Ovary (tissue), 9 donors: ENCODE data around the gene TTLL5. TPM values are rescaled to one million over a fixed set of nuclear protein-coding genes. Genes with fewer than 3 reads are reported as not detected.

Experiments used
- DNase-seq, 5 donors: peaks; one replicate each; pipeline ENCODE4 v3.0.0-alpha.2; 2019 to 2020
- H3K27ac ChIP-seq, 2 donors: fragments of 200-600 bp; one replicate each; pipeline versions ENCODE4 v1.5.1 to v1.8.0; 2019 to 2022
- H3K27me3 ChIP-seq: fragments of 200-600 bp; one replicate; pipeline ENCODE4 v1.8.0; 2022
- H3K36me3 ChIP-seq: fragments of 200-600 bp; sonication (generic); one replicate; pipeline ENCODE4 v1.5.1; 2019
- H3K4me1 ChIP-seq: one replicate; pipeline ENCODE4 v1.8.1; 2013; ENCODE audit warnings: mild to moderate bottlenecking, moderate library complexity; ENCODE audit not compliant: insufficient read depth
- H3K4me3 ChIP-seq: fragments of 200-600 bp; sonication (generic); one replicate; pipeline ENCODE4 v1.5.1; 2017
- H3K9me3 ChIP-seq, 2 donors: fragments of 200-600 bp in 1 of 2; sonication (generic) in 1 of 2; one replicate each; pipeline versions ENCODE4 v1.5.1 to v1.8.1; 2013 to 2019; ENCODE audit warnings: mild to moderate bottlenecking in 1 of 2, moderate library complexity in 1 of 2
- EP300 ChIP-seq: sonication (generic); formaldehyde crosslinking; IDR thresholded peaks from one replicate; pipeline ENCODE4 v1.6.1; 2017; ENCODE audit warnings: antibody characterized with exemption
- POLR2A ChIP-seq: fragments of 450-650 bp; IDR thresholded peaks from one replicate; pipeline ENCODE4 v1.6.1; 2017; ENCODE audit warnings: antibody characterized with exemption, mild to moderate bottlenecking, moderate library complexity
- WGBS, 3 donors: extraction: QIAGEN DNeasy Blood & Tissue Kit in 1 of 3; methylation state at CpG; one replicate each; pipeline versions ENCODE4 v1.1.5 to v1.1.7; 2013 to 2017; 5-methylcytosine and 5-hydroxymethylcytosine counted together
- intact Hi-C, 4 donors: fragments of 100-400 bp; cut with DNase I; formaldehyde crosslinking; loops; one replicate each; pipeline versions ENCODE4 v1.11.0 to v1.15.1; 2022 to 2023
- polyA plus RNA-seq, 2 donors: library from polyadenylated mRNA; stranded (reverse); fragments of 200-250 nt in 1 of 2; fragments of 350-450 nt in 1 of 2; fragmentation: Illumina TruSeq in 1 of 2; extraction: RNeasy Lipid Tissue Mini Kit (QIAGEN cat#74804) in 1 of 2; gene quantifications; one replicate each; pipeline ENCODE4 v1.2.3, GENCODE V29; 2013 to 2014
- total RNA-seq, 7 donors: library from RNA; depleted of rRNA in 2 of 7; stranded (reverse); fragments of >200 nt in 2 of 7; fragmentation: NEBNext Ultra II Directional in 3 of 7; extraction: Animal tissue kit (Norgen Biotek cat#: 25700) in 3 of 7; gene quantifications; one replicate each; pipeline versions ENCODE4 v1.1.0 to v1.2.4, GENCODE V29; 2016 to 2023
- TF ChIP-seq, protein P1 (sequence below), 3 donors: fragments of 450-650 bp in 2 of 3; fragments of 200-600 bp in 1 of 3; IDR thresholded peaks; one replicate each; pipeline versions ENCODE4 v1.5.1 to v1.8.0; 2016 to 2022; ENCODE audit warnings: antibody characterized with exemption in 3 of 3, mild to moderate bottlenecking in 1 of 3
- donor health status: DM: no; HTN: no; CAD: no; lungs with moderate emphysema.
- donor health status: DM: no; HTN: no; CAD: no.
- donor health status: Bipolar disorder and iron deficiency.
- donor health status: DM: yes; HTN: yes; CAD: no.
- donor health status: DM: no; HTN: no; CAD: no.
- donor health status: DM: yes; HTN: yes; CAD: no.

The TTLL5 gene
- total and polyA plus RNA-seq, 9 donors: 11.0 to 34.9 (median 27.3) TPM

DNA sequence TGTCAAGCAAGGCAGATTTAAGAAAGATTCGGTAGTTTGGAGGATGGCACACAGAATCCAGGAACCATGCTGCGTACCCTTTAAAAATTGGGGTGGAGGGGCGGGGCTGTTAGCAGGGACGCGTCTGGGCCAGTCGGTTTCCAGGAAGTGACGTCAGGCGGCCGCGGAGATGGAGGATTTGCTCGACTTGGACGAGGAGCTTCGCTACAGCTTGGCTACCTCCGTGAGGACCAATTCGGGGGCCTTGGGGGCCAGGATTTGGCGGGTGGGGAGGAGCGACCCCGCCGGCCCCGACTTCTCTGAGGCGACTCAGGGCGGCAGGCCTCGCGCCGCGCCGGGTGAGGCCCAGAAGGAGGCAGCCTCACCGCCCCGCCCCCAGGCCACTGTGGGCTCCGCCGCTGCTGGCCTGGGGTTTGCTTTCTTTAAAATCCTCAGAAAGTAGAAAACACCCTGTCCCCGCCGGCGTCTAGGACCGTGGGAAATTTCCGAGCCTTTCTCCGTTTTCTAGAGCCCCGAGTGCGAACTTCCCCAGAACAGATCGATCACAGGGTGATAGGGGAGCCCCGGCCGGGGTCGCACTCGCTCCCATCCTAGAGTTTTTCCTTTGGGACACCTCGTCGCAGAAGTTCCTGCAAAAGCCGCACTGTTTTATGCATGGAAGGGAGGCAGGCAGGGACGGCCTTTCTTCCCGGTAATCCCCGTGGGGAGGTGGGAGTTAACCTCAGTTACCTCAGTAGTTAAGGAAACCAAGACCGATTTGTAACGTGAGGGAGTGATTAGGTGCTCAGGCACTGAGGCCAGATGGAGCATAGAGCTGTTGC is 324.8 kb downstream of the TTLL5 start, which contains the start of gene IFT43:
TSS of gene IFT43 (plus strand) at position 146 of the 821 bp plus-strand sequence. CDS start at position 170, 24 bp downstream.
- Histone ChIP-seq H3K4me1 (peaks cover 5% of the 10 kb centered on the region), H3K4me3 (peak within 1 kb of the TSS; percentile 92), H3K27ac (peak within 1 kb of the TSS; percentile 77 to 82), H3K27me3 (no peaks in the 10 kb centered on the region), H3K9me3 (no peaks in the 10 kb centered on the region), H3K36me3 (no peaks in the 10 kb centered on the region)
- intact Hi-C loops: loop anchor here in 1 of 4 donors (10.0 kb wide), 1 partner anchor 191 kb away; no protein-coding TSS in a partner anchor
- no peak for TF ChIP-seq EP300
- peak; percentile 67 for TF ChIP-seq POLR2A
- DNase-seq: peak; percentile 92 to 95 (median 93)
- 0% methylated on average over 43 to 52 of the region's 52 CpGs for WGBS, 3 donors

DNA sequence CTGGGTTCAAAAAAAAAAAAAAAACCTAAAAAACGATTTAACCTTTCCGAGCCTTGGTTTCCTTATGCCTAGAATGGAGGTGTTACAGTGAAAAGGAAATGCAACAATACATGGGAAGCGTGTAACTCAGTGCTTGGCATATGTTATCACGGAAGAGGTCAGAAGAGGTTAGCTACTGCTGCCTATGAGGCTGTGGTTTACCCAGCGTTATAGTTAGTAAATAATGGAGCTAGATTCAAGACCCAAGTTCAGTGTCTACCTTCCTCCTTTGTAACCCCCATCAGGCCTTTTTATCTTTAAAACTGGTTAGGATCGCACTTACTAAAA is 325.4 kb downstream of the TTLL5 start:
- H3K4me3 ChIP-seq: peak overlapping the region; percentile 92
- DNase-seq: no peak
- no peaks in the 10 kb centered on the region for H3K36me3 ChIP-seq
- H3K27ac ChIP-seq: peak overlapping the region in 1 of 2 donors; percentile 77
- WGBS, 3 donors: 9 to 11% (median 11%) methylated on average over 6 of the region's 6 CpGs
- H3K27me3 ChIP-seq: no peaks in the 10 kb centered on the region
- intact Hi-C loops: loop anchor here in 1 of 4 donors (10.0 kb wide), 1 partner anchor 192 kb away; no protein-coding TSS in a partner anchor
- peaks cover 3% of the 10 kb centered on the region for H3K4me1 ChIP-seq
- H3K9me3 ChIP-seq: no peaks in the 10 kb centered on the region
- TF ChIP-seq, protein P1, sequence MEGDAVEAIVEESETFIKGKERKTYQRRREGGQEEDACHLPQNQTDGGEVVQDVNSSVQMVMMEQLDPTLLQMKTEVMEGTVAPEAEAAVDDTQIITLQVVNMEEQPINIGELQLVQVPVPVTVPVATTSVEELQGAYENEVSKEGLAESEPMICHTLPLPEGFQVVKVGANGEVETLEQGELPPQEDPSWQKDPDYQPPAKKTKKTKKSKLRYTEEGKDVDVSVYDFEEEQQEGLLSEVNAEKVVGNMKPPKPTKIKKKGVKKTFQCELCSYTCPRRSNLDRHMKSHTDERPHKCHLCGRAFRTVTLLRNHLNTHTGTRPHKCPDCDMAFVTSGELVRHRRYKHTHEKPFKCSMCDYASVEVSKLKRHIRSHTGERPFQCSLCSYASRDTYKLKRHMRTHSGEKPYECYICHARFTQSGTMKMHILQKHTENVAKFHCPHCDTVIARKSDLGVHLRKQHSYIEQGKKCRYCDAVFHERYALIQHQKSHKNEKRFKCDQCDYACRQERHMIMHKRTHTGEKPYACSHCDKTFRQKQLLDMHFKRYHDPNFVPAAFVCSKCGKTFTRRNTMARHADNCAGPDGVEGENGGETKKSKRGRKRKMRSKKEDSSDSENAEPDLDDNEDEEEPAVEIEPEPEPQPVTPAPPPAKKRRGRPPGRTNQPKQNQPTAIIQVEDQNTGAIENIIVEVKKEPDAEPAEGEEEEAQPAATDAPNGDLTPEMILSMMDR (IDR thresholded peaks at IDR 0.05): no peak
- no peak for TF ChIP-seq POLR2A
- no peak for TF ChIP-seq EP300

DNA sequence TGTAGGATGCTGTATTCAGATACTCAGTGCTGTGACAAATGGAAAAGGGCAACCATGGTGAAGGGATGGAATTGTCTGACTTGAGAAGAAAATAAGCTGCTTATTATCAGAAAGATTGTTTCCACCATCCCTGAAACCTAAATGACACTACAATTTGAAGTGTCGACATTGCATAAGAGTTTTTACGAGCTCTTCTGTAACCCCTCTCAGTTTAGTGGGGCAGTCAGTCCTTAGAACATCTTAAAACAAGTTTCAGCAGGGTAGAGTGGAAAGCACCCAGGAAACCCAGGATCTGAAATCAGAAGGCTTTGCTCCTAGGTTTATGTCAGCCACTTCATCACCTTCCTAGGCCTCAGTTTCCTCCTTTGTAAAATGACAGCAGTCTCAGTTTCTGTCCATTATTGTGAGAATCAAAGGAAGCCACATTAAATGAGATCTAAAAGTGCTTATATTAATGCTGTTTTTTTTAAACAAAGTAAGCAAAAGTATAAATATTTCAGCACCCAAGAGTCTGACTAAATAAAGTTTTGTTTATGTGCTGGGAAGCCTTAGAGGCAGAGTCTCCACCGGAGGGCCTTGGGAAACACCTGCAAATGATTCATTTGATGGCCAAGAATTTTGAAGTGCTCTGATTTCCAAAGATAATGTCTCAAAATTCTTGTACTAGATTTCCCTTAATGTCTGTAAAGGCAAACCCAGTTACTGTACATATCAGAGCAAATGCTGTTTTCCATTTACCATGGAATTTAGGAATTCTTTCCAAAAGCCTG is 326.3 kb downstream of the TTLL5 start:
- intact Hi-C loops: loop anchor here in 1 of 4 donors (10.0 kb wide), 1 partner anchor 193 kb away; no protein-coding TSS in a partner anchor
- no peaks in the 10 kb centered on the region for H3K36me3 ChIP-seq
- H3K27me3 ChIP-seq: no peaks in the 10 kb centered on the region
- no peak for DNase-seq
- WGBS, 3 donors: 74 to 81% (median 76%) methylated on average over 3 of the region's 3 CpGs
- H3K4me3 ChIP-seq: no peak overlapping the region
- no peaks in the 10 kb centered on the region for H3K9me3 ChIP-seq
- H3K4me1 ChIP-seq: peaks cover 3% of the 10 kb centered on the region
- no peak overlapping the region for H3K27ac ChIP-seq
- TF ChIP-seq, protein P1 (IDR thresholded peaks at IDR 0.05): no peak
- no peak for TF ChIP-seq POLR2A
- TF ChIP-seq EP300: no peak

DNA sequence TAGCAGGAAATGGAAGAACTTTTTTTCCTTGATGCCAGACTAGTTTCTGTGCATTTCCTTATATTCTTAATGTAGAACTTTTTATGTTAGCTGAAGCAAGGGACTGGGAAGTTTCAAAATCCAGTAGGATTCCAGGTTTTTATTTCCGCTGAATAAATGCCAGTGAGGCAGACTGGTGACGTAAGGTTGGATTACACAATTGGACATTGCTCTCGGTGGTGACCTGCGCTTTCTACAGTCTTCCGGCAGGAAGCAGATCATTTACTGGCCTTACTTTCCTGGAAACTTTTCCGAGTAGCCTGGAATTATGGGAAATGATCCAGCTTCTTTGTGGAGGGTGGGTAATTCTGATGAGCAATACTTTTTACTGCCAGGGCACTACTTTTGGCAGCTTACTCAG is 328.1 kb downstream of the TTLL5 start:
- DNase-seq: peak in 1 of 5 donors; percentile 52
- H3K4me3 ChIP-seq: no peak overlapping the region
- peaks cover 3% of the 10 kb centered on the region for H3K4me1 ChIP-seq
- no peaks in the 10 kb centered on the region for H3K36me3 ChIP-seq
- 71 to 85% (median 80%) methylated on average over 6 of the region's 6 CpGs for WGBS, 3 donors
- TF ChIP-seq EP300: peak; percentile 94
- TF ChIP-seq, protein P1 (IDR thresholded peaks at IDR 0.05): no peak
- TF ChIP-seq POLR2A: no peak
- intact Hi-C loops: loop anchor here in 1 of 4 donors (10.0 kb wide), 1 partner anchor 194 kb away; no protein-coding TSS in a partner anchor
- H3K27me3 ChIP-seq: no peaks in the 10 kb centered on the region
- H3K27ac ChIP-seq: no peak overlapping the region
- H3K9me3 ChIP-seq: no peaks in the 10 kb centered on the region
